Tibial nerve (tissue), 4 donors: ENCODE measurements around the gene SHROOM3.

Source experiments
- EP300 ChIP-seq, 2 donors: sonication (generic); formaldehyde crosslinking; IDR thresholded peaks; one replicate each; pipeline ENCODE4 v1.6.1; 2017; ENCODE audit warnings: antibody characterized with exemption in 2 of 2, mild to moderate bottlenecking in 1 of 2
- POLR2A ChIP-seq, 2 donors: fragments of 450-650 bp; IDR thresholded peaks; one replicate each; pipeline ENCODE4 v1.6.1; 2017; ENCODE audit warnings: antibody characterized with exemption in 2 of 2, mild to moderate bottlenecking in 2 of 2, moderate library complexity in 2 of 2
- TF ChIP-seq, protein P1 (sequence below), 5 experiments: fragments of 200-600 bp in 3 of 5; fragments of 450-650 bp in 2 of 5; sonication (generic) in 3 of 5; IDR thresholded peaks; one replicate each; pipeline ENCODE4 v1.5.1; 2016 to 2019; ENCODE audit warnings: antibody characterized with exemption in 5 of 5, mild to moderate bottlenecking in 3 of 5, moderate library complexity in 2 of 5

DNA sequence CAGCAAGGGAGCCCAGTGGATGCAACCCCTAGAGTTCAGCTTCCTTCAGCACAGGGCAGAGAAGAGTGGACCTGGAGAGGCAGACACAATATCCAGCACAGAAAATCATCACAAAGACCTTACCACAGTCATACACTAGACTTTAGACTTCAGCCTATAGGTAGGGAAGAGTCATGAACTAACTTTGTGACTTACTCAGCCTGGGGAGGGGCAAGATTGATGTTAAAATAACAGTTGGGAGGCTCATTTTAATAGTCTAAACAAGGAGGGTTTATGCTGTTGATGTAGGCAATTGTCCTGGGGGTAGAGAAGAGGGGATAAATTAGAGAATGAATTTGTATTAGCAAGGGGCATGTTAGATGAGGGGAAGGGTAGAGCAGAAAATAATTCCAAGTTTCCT lies 338.7 kb downstream of the SHROOM3 start:
- TF ChIP-seq, protein P1, sequence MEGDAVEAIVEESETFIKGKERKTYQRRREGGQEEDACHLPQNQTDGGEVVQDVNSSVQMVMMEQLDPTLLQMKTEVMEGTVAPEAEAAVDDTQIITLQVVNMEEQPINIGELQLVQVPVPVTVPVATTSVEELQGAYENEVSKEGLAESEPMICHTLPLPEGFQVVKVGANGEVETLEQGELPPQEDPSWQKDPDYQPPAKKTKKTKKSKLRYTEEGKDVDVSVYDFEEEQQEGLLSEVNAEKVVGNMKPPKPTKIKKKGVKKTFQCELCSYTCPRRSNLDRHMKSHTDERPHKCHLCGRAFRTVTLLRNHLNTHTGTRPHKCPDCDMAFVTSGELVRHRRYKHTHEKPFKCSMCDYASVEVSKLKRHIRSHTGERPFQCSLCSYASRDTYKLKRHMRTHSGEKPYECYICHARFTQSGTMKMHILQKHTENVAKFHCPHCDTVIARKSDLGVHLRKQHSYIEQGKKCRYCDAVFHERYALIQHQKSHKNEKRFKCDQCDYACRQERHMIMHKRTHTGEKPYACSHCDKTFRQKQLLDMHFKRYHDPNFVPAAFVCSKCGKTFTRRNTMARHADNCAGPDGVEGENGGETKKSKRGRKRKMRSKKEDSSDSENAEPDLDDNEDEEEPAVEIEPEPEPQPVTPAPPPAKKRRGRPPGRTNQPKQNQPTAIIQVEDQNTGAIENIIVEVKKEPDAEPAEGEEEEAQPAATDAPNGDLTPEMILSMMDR (IDR thresholded peaks at IDR 0.05): no peak
- TF ChIP-seq POLR2A (IDR thresholded peaks at IDR 0.05) (no peak), EP300 (IDR thresholded peaks at IDR 0.05) (no peak)
